ENCODE measurements around the gene SCGB2A2.
A peak's percentile ranks its signal among the peaks of the same experiment; 100 is the strongest.

SCGB2A2 gene

GRCh38 chr11:62307950-62308349, 38.0 kb downstream of the SCGB2A2 start:
- no peak for DNase-seq

GRCh38 chr11:62309991-62310390, 40.0 kb downstream of the SCGB2A2 start:
- no peak for DNase-seq

GRCh38 chr11:62315431-62315830, 45.5 kb downstream of the SCGB2A2 start:
- peak; percentile 54 for DNase-seq

GRCh38 chr11:62322524-62322923, 52.6 kb downstream of the SCGB2A2 start:
- no peak for DNase-seq

Measured in suppressor macrophage treated with lipopolysaccharide for 4 hours (primary cell).